ENCODE data around the gene C19orf44.

DNA sequence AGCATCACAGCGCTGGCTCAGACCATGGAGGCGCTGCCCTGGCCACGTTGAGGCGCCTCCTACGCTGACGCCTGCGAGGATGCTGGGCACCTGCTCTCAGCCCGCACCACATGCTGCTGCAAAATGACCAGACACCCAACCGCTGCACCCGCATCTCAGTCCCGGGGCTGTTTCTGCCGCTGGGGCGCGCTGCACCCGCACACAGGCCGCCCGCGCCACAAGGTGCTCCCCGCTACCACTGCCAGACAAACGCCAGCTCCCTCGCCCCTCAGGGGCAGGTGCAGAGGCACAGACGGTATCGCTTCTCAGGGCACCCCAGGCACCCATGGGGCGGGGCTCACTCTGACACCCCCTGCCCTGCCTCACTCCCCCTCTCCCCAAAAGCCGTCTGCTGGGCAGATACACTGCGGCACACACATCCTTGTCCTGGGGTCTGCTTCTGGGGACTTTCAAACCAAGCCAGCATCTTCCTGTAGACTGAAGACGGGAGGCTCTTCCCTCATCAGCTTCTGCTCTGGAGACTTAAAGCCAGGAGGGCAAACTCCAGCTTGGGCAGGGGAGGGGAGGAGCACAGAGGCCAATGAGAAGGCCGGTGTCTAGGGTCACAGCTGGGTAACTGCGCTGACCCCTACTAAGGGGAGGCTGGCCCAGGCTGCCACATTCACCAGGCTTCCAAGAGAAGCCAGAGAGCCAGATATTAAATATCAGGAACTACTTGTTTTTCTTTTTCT lies 29.7 kb downstream of the C19orf44 start:
- TF ChIP-seq, protein P1, sequence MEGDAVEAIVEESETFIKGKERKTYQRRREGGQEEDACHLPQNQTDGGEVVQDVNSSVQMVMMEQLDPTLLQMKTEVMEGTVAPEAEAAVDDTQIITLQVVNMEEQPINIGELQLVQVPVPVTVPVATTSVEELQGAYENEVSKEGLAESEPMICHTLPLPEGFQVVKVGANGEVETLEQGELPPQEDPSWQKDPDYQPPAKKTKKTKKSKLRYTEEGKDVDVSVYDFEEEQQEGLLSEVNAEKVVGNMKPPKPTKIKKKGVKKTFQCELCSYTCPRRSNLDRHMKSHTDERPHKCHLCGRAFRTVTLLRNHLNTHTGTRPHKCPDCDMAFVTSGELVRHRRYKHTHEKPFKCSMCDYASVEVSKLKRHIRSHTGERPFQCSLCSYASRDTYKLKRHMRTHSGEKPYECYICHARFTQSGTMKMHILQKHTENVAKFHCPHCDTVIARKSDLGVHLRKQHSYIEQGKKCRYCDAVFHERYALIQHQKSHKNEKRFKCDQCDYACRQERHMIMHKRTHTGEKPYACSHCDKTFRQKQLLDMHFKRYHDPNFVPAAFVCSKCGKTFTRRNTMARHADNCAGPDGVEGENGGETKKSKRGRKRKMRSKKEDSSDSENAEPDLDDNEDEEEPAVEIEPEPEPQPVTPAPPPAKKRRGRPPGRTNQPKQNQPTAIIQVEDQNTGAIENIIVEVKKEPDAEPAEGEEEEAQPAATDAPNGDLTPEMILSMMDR (IDR thresholded peaks at IDR 0.05) = no peak
- no peak for TF ChIP-seq POLR2A (IDR thresholded peaks at IDR 0.05)

Measured in body of pancreas (tissue), 4 donors.